HepG2 (cell line): ENCODE data around the gene ZNF30. TPM values are rescaled to one million over a fixed set of nuclear protein-coding genes. Genes with fewer than 3 reads are reported as not detected.
A peak's percentile ranks its signal among the peaks of the same experiment; 100 is the strongest.

Experiments used
- AKNA ChIP-seq: sonication (generic); formaldehyde crosslinking; IDR thresholded peaks from 2 replicates; pipeline ENCODE4 v1.4.0; 2020; ENCODE audit warnings: missing genetic modification reagents, borderline replicate concordance
- ATF7 ChIP-seq, 2 experiments: fragments of 450-650 bp in 1 of 2; sonication (generic) in 1 of 2; formaldehyde crosslinking in 1 of 2; IDR thresholded peaks; 2 replicates each; pipeline versions ENCODE4 v1.4.0 to v1.6.1; 2016 to 2020; ENCODE audit warnings: antibody characterized with exemption in 1 of 2, mild to moderate bottlenecking in 1 of 2, missing genetic modification reagents in 1 of 2
- ATF7-NPFF ChIP-seq: sonication (generic); formaldehyde crosslinking; IDR thresholded peaks from 2 replicates; pipeline ENCODE4 v1.8.1; 2023; ENCODE audit warnings: mild to moderate bottlenecking, low read depth, missing genetic modification reagents, moderate library complexity
- IKZF4 ChIP-seq: sonication (generic); formaldehyde crosslinking; IDR thresholded peaks from 2 replicates; pipeline ENCODE4 v1.5.1; 2020; ENCODE audit warnings: borderline replicate concordance, mild to moderate bottlenecking, low read depth, missing genetic modification reagents; ENCODE audit errors: not compliant biosample characterization
- KAT2B ChIP-seq: fragments of 150-350 bp; IDR thresholded peaks from 2 replicates; pipeline ENCODE4 v1.6.1; 2014; ENCODE audit warnings: low read depth, low read length, borderline replicate concordance
- MAZ ChIP-seq, 2 experiments: sonication (generic) in 1 of 2; formaldehyde crosslinking in 1 of 2; IDR thresholded peaks; 2 replicates each; pipeline versions ENCODE4 v1.5.0 to v1.6.1; 2012 to 2020; ENCODE audit warnings: low read depth in 2 of 2, mild to moderate bottlenecking in 2 of 2, borderline replicate concordance in 1 of 2, improper control_type of control experiment in 1 of 2, low read length in 1 of 2, missing genetic modification reagents in 1 of 2, moderate library complexity in 1 of 2
- MEF2D ChIP-seq: sonication (generic); formaldehyde crosslinking; IDR thresholded peaks from 2 replicates; pipeline ENCODE4 v1.5.1; 2020; ENCODE audit warnings: mild to moderate bottlenecking, missing genetic modification reagents
- ZNF501 ChIP-seq: sonication (generic); formaldehyde crosslinking; IDR thresholded peaks from 2 replicates; pipeline ENCODE4 v1.5.1; 2020; ENCODE audit warnings: mild to moderate bottlenecking, moderate library complexity, missing genetic modification reagents
- ZNF550 ChIP-seq: sonication (generic); formaldehyde crosslinking; IDR thresholded peaks from 2 replicates; pipeline ENCODE4 v1.4.0; 2020; ENCODE audit warnings: mild to moderate bottlenecking, missing genetic modification reagents, borderline replicate concordance
- ZNF614 ChIP-seq: IDR thresholded peaks from 2 replicates; pipeline ENCODE4 v1.6.1; 2018; ENCODE audit warnings: missing biosample characterization, missing genetic modification reagents, inconsistent platforms, borderline replicate concordance
- ZNF766 ChIP-seq: sonication (generic); formaldehyde crosslinking; IDR thresholded peaks from 2 replicates; pipeline ENCODE4 v1.5.0; 2020; ENCODE audit warnings: missing genetic modification reagents, borderline replicate concordance
- ZSCAN21 ChIP-seq: sonication (generic); formaldehyde crosslinking; IDR thresholded peaks from 2 replicates; pipeline ENCODE4 v1.8.0; 2022; ENCODE audit warnings: mild to moderate bottlenecking, missing genetic modification reagents, moderate library complexity, borderline replicate concordance
- polyA plus RNA-seq, 8 experiments: library from polyadenylated mRNA; depleted of rRNA in 3 of 8; stranded (reverse) in 7 of 8; unstranded in 1 of 8; fragments of >200 nt; fragmentation: Illumina TruSeq in 4 of 8; extraction: Trizol in 4 of 8; gene quantifications; 2 replicates each; pipeline versions ENCODE4 v1.2.1 to v1.2.3, GENCODE V29; 2011 to 2016; ENCODE audit warnings: low read depth in 4 of 8, missing spikeins in 1 of 8, mixed read lengths in 1 of 8; ENCODE audit not compliant: insufficient read depth in 1 of 8
- total RNA-seq, 5 experiments: library from RNA; depleted of rRNA; stranded (reverse); fragments of >200 nt; fragmentation: Illumina TruSeq; extraction: Trizol; gene quantifications; 2 replicates each; pipeline ENCODE4 v1.2.3, GENCODE V29; 2016; ENCODE audit warnings: low read depth in 1 of 5
- TF ChIP-seq, protein P1 (sequence below): sonication (generic); formaldehyde crosslinking; IDR thresholded peaks from 2 replicates; pipeline ENCODE4 v1.4.0; 2020; ENCODE audit warnings: missing genetic modification reagents
- TF ChIP-seq, protein P2 (sequence below): sonication (generic); formaldehyde crosslinking; IDR thresholded peaks from 2 replicates; pipeline ENCODE4 v1.8.1; 2023; ENCODE audit warnings: mild to moderate bottlenecking, missing genetic modification reagents, borderline replicate concordance
- TF ChIP-seq, protein P3 (sequence below): sonication (generic); formaldehyde crosslinking; IDR thresholded peaks from 2 replicates; pipeline ENCODE4 v1.8.0; 2022; ENCODE audit warnings: missing genetic modification reagents, mild to moderate bottlenecking, moderate library complexity, borderline replicate concordance
- TF ChIP-seq, protein P4 (sequence below): IDR thresholded peaks from 2 replicates; pipeline ENCODE4 v1.6.1; 2016

ZNF30 gene
- total and polyA plus RNA-seq, 2 of the 13 experiments (the other 11 are each of a cell fraction or from before 2014, with no cell fraction given), result 2.3 to 4.4 TPM

DNA sequence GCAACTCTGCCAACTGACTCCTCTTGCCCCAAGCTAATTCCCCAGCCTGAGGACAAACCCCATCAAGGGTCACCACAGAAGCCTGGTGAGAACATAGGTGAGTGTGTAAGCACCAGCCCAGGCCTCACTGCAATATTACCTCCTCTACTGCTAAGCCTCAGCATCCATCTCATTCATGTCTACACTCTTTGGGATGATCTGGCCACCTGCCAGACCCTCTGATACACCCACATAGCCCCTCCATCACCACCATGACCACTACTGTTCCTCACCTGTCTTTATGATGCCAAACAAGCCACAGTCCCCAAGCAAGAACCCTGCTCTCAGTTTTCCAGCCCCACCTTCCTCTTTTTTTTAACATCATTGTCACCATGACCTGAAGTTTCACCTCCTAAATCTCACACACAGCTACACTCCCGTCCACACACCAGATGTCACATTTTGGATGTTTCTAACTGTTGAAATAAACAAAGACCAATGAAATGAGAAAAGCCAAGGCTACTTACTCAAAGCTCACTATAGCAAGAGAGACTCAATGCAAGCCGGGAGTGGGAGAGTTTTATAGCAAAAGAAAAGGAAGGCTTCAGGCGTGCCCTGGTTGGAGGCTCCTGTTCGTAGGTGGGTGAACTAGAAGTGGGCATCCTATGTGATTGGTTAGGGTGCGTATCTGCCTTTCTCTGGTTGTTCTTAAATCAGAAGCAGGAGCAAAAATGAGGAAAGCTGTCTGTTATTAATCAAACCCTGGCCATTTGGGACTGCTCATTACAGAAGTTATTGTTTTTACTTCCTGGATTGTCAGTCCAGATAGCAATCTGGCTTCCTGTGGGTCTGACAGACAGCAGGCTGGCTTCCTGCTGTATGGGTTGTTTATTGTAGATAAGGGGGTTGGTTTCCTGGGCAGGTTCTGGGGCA is 35.3 kb downstream of the ZNF30 start (continued):
- TF ChIP-seq, protein P1, sequence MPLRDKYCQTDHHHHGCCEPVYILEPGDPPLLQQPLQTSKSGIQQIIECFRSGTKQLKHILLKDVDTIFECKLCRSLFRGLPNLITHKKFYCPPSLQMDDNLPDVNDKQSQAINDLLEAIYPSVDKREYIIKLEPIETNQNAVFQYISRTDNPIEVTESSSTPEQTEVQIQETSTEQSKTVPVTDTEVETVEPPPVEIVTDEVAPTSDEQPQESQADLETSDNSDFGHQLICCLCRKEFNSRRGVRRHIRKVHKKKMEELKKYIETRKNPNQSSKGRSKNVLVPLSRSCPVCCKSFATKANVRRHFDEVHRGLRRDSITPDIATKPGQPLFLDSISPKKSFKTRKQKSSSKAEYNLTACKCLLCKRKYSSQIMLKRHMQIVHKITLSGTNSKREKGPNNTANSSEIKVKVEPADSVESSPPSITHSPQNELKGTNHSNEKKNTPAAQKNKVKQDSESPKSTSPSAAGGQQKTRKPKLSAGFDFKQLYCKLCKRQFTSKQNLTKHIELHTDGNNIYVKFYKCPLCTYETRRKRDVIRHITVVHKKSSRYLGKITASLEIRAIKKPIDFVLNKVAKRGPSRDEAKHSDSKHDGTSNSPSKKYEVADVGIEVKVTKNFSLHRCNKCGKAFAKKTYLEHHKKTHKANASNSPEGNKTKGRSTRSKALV, result 0 out of 2 replicates have a peak, but pooled peaks have one; percentile 27
- no peak for TF ChIP-seq IKZF4 (CRISPR knock-in tag)
- no peak for TF ChIP-seq ZNF550 (CRISPR knock-in tag)
- TF ChIP-seq, protein P2, sequence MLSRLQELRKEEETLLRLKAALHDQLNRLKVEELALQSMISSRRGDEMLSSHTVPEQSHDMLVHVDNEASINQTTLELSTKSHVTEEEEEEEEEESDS (CRISPR knock-in tag), result no peak
- TF ChIP-seq ZNF766, result 0 out of 2 replicates have a peak, but pooled peaks have one; percentile 37
- TF ChIP-seq AKNA (CRISPR knock-in tag), result no peak
- TF ChIP-seq ATF7 (IDR thresholded peaks at IDR 0.05), result no peak
- TF ChIP-seq ATF7 (CRISPR knock-in tag; IDR thresholded peaks at IDR 0.05), result no peak
- no peak for TF ChIP-seq MAZ (IDR thresholded peaks at IDR 0.05; ENCODE audit: borderline replicate concordance, low read depth, low read length)
- 0 out of 2 replicates have a peak, but pooled peaks have one; percentile 17 for TF ChIP-seq MAZ (CRISPR knock-in tag; IDR thresholded peaks at IDR 0.05; ENCODE audit: low read depth)
- TF ChIP-seq ZNF614 (CRISPR knock-in tag), result 0 out of 2 replicates have a peak, but pooled peaks have one; percentile 36
- TF ChIP-seq, protein P3, sequence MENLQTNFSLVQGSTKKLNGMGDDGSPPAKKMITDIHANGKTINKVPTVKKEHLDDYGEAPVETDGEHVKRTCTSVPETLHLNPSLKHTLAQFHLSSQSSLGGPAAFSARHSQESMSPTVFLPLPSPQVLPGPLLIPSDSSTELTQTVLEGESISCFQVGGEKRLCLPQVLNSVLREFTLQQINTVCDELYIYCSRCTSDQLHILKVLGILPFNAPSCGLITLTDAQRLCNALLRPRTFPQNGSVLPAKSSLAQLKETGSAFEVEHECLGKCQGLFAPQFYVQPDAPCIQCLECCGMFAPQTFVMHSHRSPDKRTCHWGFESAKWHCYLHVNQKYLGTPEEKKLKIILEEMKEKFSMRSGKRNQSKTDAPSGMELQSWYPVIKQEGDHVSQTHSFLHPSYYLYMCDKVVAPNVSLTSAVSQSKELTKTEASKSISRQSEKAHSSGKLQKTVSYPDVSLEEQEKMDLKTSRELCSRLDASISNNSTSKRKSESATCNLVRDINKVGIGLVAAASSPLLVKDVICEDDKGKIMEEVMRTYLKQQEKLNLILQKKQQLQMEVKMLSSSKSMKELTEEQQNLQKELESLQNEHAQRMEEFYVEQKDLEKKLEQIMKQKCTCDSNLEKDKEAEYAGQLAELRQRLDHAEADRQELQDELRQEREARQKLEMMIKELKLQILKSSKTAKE (CRISPR knock-in tag), result 0 out of 2 replicates have a peak, but pooled peaks have one; percentile 5
- TF ChIP-seq ZSCAN21, result no peak
- no peak for TF ChIP-seq KAT2B
- TF ChIP-seq ZNF501 (CRISPR knock-in tag), result no peak
- no peak for TF ChIP-seq ATF7-NPFF (CRISPR knock-in tag)
- TF ChIP-seq, protein P4, sequence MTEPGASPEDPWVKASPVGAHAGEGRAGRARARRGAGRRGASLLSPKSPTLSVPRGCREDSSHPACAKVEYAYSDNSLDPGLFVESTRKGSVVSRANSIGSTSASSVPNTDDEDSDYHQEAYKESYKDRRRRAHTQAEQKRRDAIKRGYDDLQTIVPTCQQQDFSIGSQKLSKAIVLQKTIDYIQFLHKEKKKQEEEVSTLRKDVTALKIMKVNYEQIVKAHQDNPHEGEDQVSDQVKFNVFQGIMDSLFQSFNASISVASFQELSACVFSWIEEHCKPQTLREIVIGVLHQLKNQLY (CRISPR knock-in tag), result no peak
- TF ChIP-seq MEF2D, result 0 out of 2 replicates have a peak, but pooled peaks have one; percentile 43
